A549 (cell line): ENCODE data around the gene DPYSL4.

Source experiments
- EHF ChIP-seq: fragments of 250-450 bp; sonication (Bioruptor Pico); IDR thresholded peaks from 2 replicates; pipeline ENCODE4 v1.5.0; 2020; ENCODE audit warnings: mild to moderate bottlenecking
- JUN ChIP-seq, 2 experiments: fragments of >200 bp; sonication (Bioruptor Twin); formaldehyde crosslinking; IDR thresholded peaks; 2 replicates in 1 of 2; 3 replicates in 1 of 2; pipeline ENCODE4 v1.6.1; 2016 to 2017
- KDM1A ChIP-seq: fragments of 200-600 bp; sonication (generic); IDR thresholded peaks from 2 replicates; pipeline ENCODE4 v1.6.1; 2016; ENCODE audit warnings: low read depth, mild to moderate bottlenecking
- MAX ChIP-seq: IDR thresholded peaks from 2 replicates; pipeline ENCODE4 v1.6.1; 2012
- MYC ChIP-seq: IDR thresholded peaks from 2 replicates; pipeline ENCODE4 v1.6.1; 2012; ENCODE audit warnings: mild to moderate bottlenecking, inconsistent platforms, low read length, improper control_type of control experiment, borderline replicate concordance
- NFE2L2 ChIP-seq: fragments of 150-350 bp; conservative IDR thresholded peaks from 2 replicates; pipeline ENCODE4 v1.6.1; 2014; ENCODE audit warnings: low read length
- RNF2 ChIP-seq: fragments of 200-600 bp; sonication (generic); IDR thresholded peaks from 2 replicates; pipeline ENCODE4 v1.6.1; 2016; ENCODE audit warnings: low read depth, mild to moderate bottlenecking, antibody characterized with exemption, moderate library complexity, borderline replicate concordance
- ZFP36 ChIP-seq: fragments of 450-650 bp; IDR thresholded peaks from 2 replicates; pipeline ENCODE4 v1.6.1; 2014; ENCODE audit warnings: borderline replicate concordance; ENCODE audit not compliant: partially characterized antibody

- TF ChIP-seq ZFP36 (no peak), JUN (IDR thresholded peaks at IDR 0.05) (no peak), MAX (no peak), KDM1A (no peak), NFE2L2 (no peak), RNF2 (no peak), MYC (no peak), EHF (CRISPR knock-in tag) (no peak)
Measured at GRCh38 chr10:132245056-132245455, 58.3 kb downstream of the DPYSL4 start.
